HG03354 (cell line): ENCODE results near the gene TEX14.
"Not testable (repeated sequence)": the region's sequence is repeated elsewhere in the genome, so short reads cannot be mapped to it uniquely, and the experiment has no call there.

Source experiments
- ATAC-seq: cut with Tn5 transposase; IDR thresholded peaks from one replicate; pipeline ENCODE4 v1.9.1; 2021; ENCODE audit warnings: mild to moderate bottlenecking; ENCODE audit not compliant: unreplicated experiment, poor library complexity, severe bottlenecking

The TEX14 gene

GRCh38 chr17:58615768-58616659 is 75.8 kb downstream of the TEX14 start:
- peak; percentile 59 for ATAC-seq

- ATAC-seq, result no peak
These were observed 76.9 kb downstream of the TEX14 start for GRCh38 chr17:58614859-58615459.

DNA sequence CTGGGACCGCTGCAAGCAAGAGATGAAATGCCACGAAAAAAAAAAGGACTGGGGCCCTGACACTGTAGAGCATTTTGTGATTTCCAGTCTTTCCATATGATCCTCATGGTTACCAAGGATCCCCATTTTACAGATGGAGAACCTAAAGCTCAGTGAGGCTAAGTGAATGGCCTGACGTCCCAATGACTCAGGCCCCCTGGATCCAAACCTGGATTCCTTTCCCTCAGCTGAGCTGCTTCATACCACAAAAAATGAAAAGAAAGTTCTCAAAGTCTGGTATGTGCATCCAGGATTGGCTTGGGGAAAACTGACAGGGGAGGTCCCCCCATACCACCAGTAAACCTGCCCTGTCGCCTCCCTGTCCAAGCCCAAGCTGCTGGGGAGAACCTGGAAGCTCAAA is 80.5 kb downstream of the TEX14 start:
- ATAC-seq, result no peak

- no peak for ATAC-seq
These were observed 84.9 kb downstream of the TEX14 start for GRCh38 chr17:58606934-58607333.

GRCh38 chr17:58605986-58606385 is 85.9 kb downstream of the TEX14 start:
- ATAC-seq, result no peak

GRCh38 chr17:58605470-58605869 is 86.4 kb downstream of the TEX14 start:
- no peak for ATAC-seq

GRCh38 chr17:58601976-58602375 is 89.9 kb downstream of the TEX14 start:
- no peak for ATAC-seq

GRCh38 chr17:58597371-58597770 is 94.5 kb downstream of the TEX14 start:
- no peak for ATAC-seq

GRCh38 chr17:58595194-58595792 is 96.6 kb downstream of the TEX14 start:
- no peak for ATAC-seq

DNA sequence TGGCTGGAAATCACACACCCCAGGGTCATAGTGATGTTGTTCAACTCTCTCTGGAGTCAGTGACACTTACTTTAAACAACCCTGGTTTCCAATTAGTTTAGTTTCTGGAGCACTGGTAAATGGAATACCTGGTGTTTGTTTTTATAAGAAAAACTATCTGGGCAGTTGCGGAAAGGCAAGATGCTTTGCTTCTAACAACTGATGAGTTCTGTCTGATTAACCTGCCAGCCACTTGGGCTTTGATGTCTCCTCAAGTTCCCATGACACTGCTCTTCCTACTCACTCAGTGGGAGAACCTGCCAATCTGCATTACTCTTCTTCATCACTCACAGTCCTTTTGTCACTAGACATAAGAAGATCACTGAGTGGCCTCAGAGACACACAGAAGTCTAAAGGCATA is 98.7 kb downstream of the TEX14 start:
- no peak for ATAC-seq

DNA sequence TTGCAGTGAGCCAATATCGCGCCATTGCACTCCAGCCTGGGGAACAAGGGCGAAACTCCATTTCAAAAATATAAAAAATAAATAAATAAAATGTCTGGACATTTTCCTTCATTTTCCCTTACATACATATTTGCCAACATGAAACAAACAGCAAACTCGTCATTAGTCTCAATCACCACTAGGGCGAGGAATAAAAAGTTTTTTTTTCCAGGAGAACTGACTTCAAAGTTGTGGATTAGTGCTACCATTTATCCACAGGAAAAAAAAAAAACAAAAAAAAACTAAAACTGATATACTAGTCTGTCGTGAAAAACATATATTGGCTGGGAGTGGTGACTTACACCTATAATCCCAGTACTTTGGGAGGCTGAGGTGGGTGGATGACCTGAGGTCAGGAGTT is 100.4 kb downstream of the TEX14 start:
- no peak for ATAC-seq

DNA sequence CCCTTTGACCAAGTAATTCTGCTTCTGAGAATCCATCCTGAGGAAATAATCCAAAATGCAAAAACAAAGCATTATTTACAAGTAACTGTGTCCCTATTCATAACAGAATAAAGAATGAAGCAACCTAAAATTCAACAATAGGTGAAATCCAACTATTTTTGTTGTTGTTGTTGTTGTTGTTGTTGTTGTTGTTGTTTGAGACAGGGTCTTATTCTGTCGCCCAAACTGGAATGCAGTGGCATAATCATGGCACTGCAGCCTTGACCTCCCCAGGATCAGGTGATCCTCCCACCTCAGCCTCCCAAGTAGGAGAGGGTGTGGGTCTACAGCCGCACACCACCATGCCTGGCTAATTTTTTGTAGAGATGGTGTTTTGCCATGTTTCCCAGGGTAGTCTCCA is 101.5 kb downstream of the TEX14 start:
- no peak for ATAC-seq

- ATAC-seq, result peak; percentile 53
These were observed 104.1 kb downstream of the TEX14 start for GRCh38 chr17:58587713-58588117.

GRCh38 chr17:58586009-58586644 is 105.7 kb downstream of the TEX14 start:
- ATAC-seq, result no peak

GRCh38 chr17:58585554-58585953 is 106.3 kb downstream of the TEX14 start:
- no peak for ATAC-seq

- ATAC-seq, result no peak
These were observed 108.4 kb downstream of the TEX14 start for GRCh38 chr17:58583486-58583885.

GRCh38 chr17:58582718-58583117 is 109.1 kb downstream of the TEX14 start:
- ATAC-seq, result not testable (repeated sequence)

GRCh38 chr17:58580671-58581070 is 111.2 kb downstream of the TEX14 start:
- no peak for ATAC-seq

- ATAC-seq, result no peak
These were observed 114.1 kb downstream of the TEX14 start for GRCh38 chr17:58577696-58578095.

GRCh38 chr17:58576679-58577367 is 115.0 kb downstream of the TEX14 start:
- ATAC-seq, result no peak
